HCT116 (cell line): Measurements from ENCODE around the gene PRAF2. TPM values are rescaled to one million over a fixed set of nuclear protein-coding genes. Genes with fewer than 3 reads are reported as not detected.

Experiments used
- ATAC-seq: fragments of 200-7000 bp; cut with Tn5 transposase; 2 replicates; pipeline ENCODE4 v1.9.1; 2020; ENCODE audit warnings: mild to moderate bottlenecking, moderate library complexity
- BruUV-seq: library from RNA; stranded (reverse); fragments of 400-500 nt; replicated peaks from 2 replicates; lab custom pipeline; 2021; lab: Mats Ljungman, UMichigan
- CTCF ChIA-PET: fragments of 300-600 bp; sonication (Branson Sonifier 250); formaldehyde crosslinking; loops from one replicate; lab custom pipeline; 2021; ENCODE audit warnings: antibody characterized with exemption; lab: Charles Lee
- POLR2A ChIA-PET: fragments of 300-600, 350-600 bp; sonication (Branson Sonifier 250); formaldehyde crosslinking; loops from one replicate; lab custom pipeline; 2021; ENCODE audit warnings: antibody characterized with exemption; lab: Charles Lee
- RAD21 ChIA-PET, 2 experiments: fragments of 300-600 bp; sonication (Branson Sonifier 250); formaldehyde crosslinking; loops; one replicate each; lab custom pipeline; 2023; ENCODE audit warnings: low total read pairs in 2 of 2; ENCODE audit not compliant: uncharacterized antibody in 2 of 2, unreplicated experiment in 2 of 2, low non-redundant PET in 1 of 2; lab: Charles Lee
- DNase-seq: peaks from one replicate; pipeline ENCODE4 v3.0.0-alpha.2; 2010; ENCODE audit warnings: low read depth, low spot score
- H2AFZ ChIP-seq: fragments of 200-600 bp; shearing (Covaris generic), sonication (generic); 2 replicates; pipeline ENCODE4 v1.6.1; 2017; ENCODE audit warnings: low read depth, mixed run types, mixed read lengths, antibody characterized with exemption, low read length; ENCODE audit not compliant: poor library complexity, severe bottlenecking
- H3K27ac ChIP-seq: 2 replicates; pipeline ENCODE4 v1.5.1; 2012; ENCODE audit warnings: low read depth, low read length
- H3K27me3 ChIP-seq: fragments of 200-600 bp; sonication (generic); 2 replicates; pipeline ENCODE4 v1.6.1; 2016; ENCODE audit warnings: mixed run types, low read length, mixed read lengths; ENCODE audit not compliant: insufficient read depth
- H3K36me3 ChIP-seq, 2 experiments: fragments of 200-500 bp in 1 of 2; fragments of 200-600 bp in 1 of 2; sonication (Bioruptor generic) in 1 of 2; sonication (generic) in 1 of 2; 2 replicates each; pipeline versions ENCODE4 v1.5.1 to v1.6.1; 2014 to 2016; ENCODE audit warnings: low read length in 2 of 2, inconsistent platforms in 1 of 2, mixed read lengths in 1 of 2, mixed run types in 1 of 2; ENCODE audit not compliant: insufficient read depth in 2 of 2, control insufficient read depth in 1 of 2
- H3K4me1 ChIP-seq, 2 experiments: fragments of 200-600 bp in 1 of 2; sonication (generic) in 1 of 2; 2 replicates each; pipeline versions ENCODE4 v1.5.1 to v1.6.1; 2012 to 2017; ENCODE audit warnings: low read length in 2 of 2, inconsistent platforms in 1 of 2, mild to moderate bottlenecking in 1 of 2, mixed read lengths in 1 of 2, mixed run types in 1 of 2, moderate library complexity in 1 of 2; ENCODE audit not compliant: insufficient read depth in 2 of 2, control insufficient read depth in 1 of 2
- H3K4me2 ChIP-seq: fragments of 200-600 bp; sonication (generic); 2 replicates; pipeline ENCODE4 v1.6.1; 2017; ENCODE audit warnings: mixed run types, low read length, mixed read lengths
- H3K4me3 ChIP-seq, 2 experiments: fragments of 200-600 bp in 1 of 2; sonication (generic) in 1 of 2; replicated peaks in 1 of 2; 2 replicates each; pipeline ENCODE4 v1.5.1; 2011 to 2016; ENCODE audit warnings: low read length in 2 of 2, control low read depth in 1 of 2, low read depth in 1 of 2, mild to moderate bottlenecking in 1 of 2, mixed read lengths in 1 of 2, mixed run types in 1 of 2
- H3K79me2 ChIP-seq: fragments of 200-600 bp; sonication (generic); 2 replicates; pipeline ENCODE4 v1.6.1; 2017; ENCODE audit warnings: mild to moderate bottlenecking, mixed run types, low read length, moderate library complexity, mixed read lengths; ENCODE audit not compliant: insufficient read depth
- H3K9ac ChIP-seq: fragments of 200-600 bp; sonication (generic); 2 replicates; pipeline ENCODE4 v1.6.1; 2016; ENCODE audit warnings: low read length, mixed read lengths
- H3K9me2 ChIP-seq: fragments of 200-600 bp; sonication (generic), shearing (Covaris generic); 2 replicates; pipeline ENCODE4 v1.6.1; 2017; ENCODE audit warnings: mixed run types, mild to moderate bottlenecking, moderate library complexity; ENCODE audit not compliant: insufficient read depth
- H3K9me3 ChIP-seq, 2 experiments: fragments of 200-500 bp in 1 of 2; fragments of 200-600 bp in 1 of 2; sonication (Bioruptor generic) in 1 of 2; sonication (generic) in 1 of 2; 2 replicates each; pipeline ENCODE4 v1.6.1; 2014 to 2017; ENCODE audit warnings: low read length in 2 of 2, mixed read lengths in 2 of 2, inconsistent platforms in 1 of 2, low read depth in 1 of 2, mild to moderate bottlenecking in 1 of 2, mixed run types in 1 of 2, moderate library complexity in 1 of 2; ENCODE audit not compliant: control insufficient read depth in 1 of 2, insufficient read depth in 1 of 2
- H4K20me1 ChIP-seq: fragments of 200-600 bp; sonication (generic), shearing (Covaris generic); 2 replicates; pipeline ENCODE4 v1.6.1; 2017; ENCODE audit warnings: mixed run types, mild to moderate bottlenecking, moderate library complexity; ENCODE audit not compliant: insufficient read depth
- ATF3 ChIP-seq: IDR thresholded peaks from 2 replicates; pipeline ENCODE4 v1.6.1; 2012
- CBX3 ChIP-seq: IDR thresholded peaks from 2 replicates; pipeline ENCODE4 v1.6.1; 2012; ENCODE audit warnings: low read depth
- CTCF ChIP-seq, 3 experiments: fragments of 200-600 bp in 1 of 3; sonication (generic) in 1 of 3; IDR thresholded peaks in 2 of 3; conservative IDR thresholded peaks in 1 of 3; 2 replicates each; pipeline ENCODE4 v1.5.1; 2012 to 2017; ENCODE audit warnings: low read depth in 2 of 3, low read length in 2 of 3, antibody characterized with exemption in 1 of 3, borderline replicate concordance in 1 of 3, control low read depth in 1 of 3, mild to moderate bottlenecking in 1 of 3, mixed read lengths in 1 of 3, mixed run types in 1 of 3, moderate library complexity in 1 of 3; ENCODE audit not compliant: insufficient read depth in 1 of 3
- EGR1 ChIP-seq: IDR thresholded peaks from 2 replicates; pipeline ENCODE4 v1.6.1; 2012; ENCODE audit warnings: low read depth
- ELF1 ChIP-seq: IDR thresholded peaks from 2 replicates; pipeline ENCODE4 v1.6.1; 2012; ENCODE audit warnings: low read depth, borderline replicate concordance
- EZH2 ChIP-seq: fragments of 200-600 bp; sonication (generic); IDR thresholded peaks from 2 replicates; pipeline ENCODE4 v1.6.1; 2017; ENCODE audit warnings: antibody characterized with exemption, mixed run types
- EZH2phosphoT487 ChIP-seq: fragments of 200-600 bp; IDR thresholded peaks from 2 replicates; pipeline ENCODE4 v1.6.1; 2018; ENCODE audit warnings: antibody characterized with exemption, borderline replicate concordance
- FOSL1 ChIP-seq: IDR thresholded peaks from 2 replicates; pipeline ENCODE4 v1.6.1; 2012; ENCODE audit warnings: low read depth
- MAX ChIP-seq: IDR thresholded peaks from 2 replicates; pipeline ENCODE4 v1.6.1; 2012
- RAD21 ChIP-seq: IDR thresholded peaks from 2 replicates; pipeline ENCODE4 v1.6.1; 2012; ENCODE audit warnings: low read depth, mild to moderate bottlenecking
- SIN3A ChIP-seq: IDR thresholded peaks from 2 replicates; pipeline ENCODE4 v1.6.1; 2012; ENCODE audit warnings: low read depth
- TCF7L2 ChIP-seq: IDR thresholded peaks from 2 replicates; pipeline ENCODE4 v1.7.0; 2011; ENCODE audit warnings: borderline replicate concordance, inconsistent platforms; ENCODE audit not compliant: insufficient read depth, insufficient read length; ENCODE audit errors: extremely low read depth
- ZBTB33 ChIP-seq: IDR thresholded peaks from 2 replicates; pipeline ENCODE4 v1.6.1; 2011; ENCODE audit warnings: mild to moderate bottlenecking, low read length, moderate library complexity; ENCODE audit not compliant: insufficient replicate concordance; ENCODE audit errors: extremely low read depth
- ZFX ChIP-seq: fragments of 450-650 bp; IDR thresholded peaks from 2 replicates; pipeline ENCODE4 v1.6.1; 2017
- intact Hi-C: fragments of 100-400 bp; cut with micrococcal nuclease; formaldehyde crosslinking; loops from 2 replicates; pipeline ENCODE4 v1.10.0; 2022
- total RNA-seq: library from RNA; stranded (reverse); gene quantifications from one replicate; pipeline ENCODE4 v1.2.1, GENCODE V29; 2021; ENCODE audit not compliant: unreplicated experiment

PRAF2 gene
- total RNA-seq, 1 experiment from 2014 or later = 18.8 TPM

DNA sequence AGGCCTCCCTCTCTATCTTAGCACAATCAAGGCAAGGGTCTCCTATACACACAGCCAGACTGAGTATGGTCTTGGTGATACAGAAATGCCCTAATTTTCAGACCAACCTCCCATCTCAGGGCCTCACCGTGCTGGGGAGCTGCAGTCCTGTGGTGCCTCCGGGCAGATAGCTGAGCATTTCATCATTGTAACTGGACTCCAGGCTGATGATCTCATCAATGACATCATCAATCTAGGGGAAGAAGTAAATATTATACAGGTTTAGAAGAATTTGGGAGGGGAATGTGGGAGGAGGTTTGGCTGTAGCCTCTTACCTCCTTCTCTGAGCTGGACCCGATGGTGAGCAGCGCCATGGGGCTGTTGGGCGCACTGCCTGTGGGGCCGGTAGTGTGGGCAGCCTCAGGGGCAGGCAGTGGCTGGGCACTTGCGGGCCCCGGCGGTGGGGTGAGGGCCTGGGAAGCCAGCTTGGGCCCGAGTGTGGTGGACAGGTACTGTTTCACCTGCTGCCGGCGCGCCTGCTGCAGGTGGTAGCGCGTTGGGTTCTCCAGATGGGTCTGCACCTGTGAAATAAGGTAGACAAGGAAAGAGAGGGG, 35.8 kb downstream of the PRAF2 start:
- peaks cover 5 to 7% of the 10 kb centered on the region in 2 experiments; a peak in 3 of 4 replicates for H3K36me3 ChIP-seq
- H3K4me3 ChIP-seq = no peak overlapping the region
- intact Hi-C loops = no loop called here
- H3K27me3 ChIP-seq = no peaks in the 10 kb centered on the region
- no peak overlapping the region for H3K9ac ChIP-seq
- ChIA-PET POLR2A (no interaction called here), RAD21 (no interaction called here), CTCF (no interaction called here)
- no peak for ATAC-seq
- peaks cover 35% of the 10 kb centered on the region for H3K79me2 ChIP-seq
- BruUV-seq = no TSS peak
- no peaks in the 10 kb centered on the region for H3K9me2 ChIP-seq
- H3K9me3 ChIP-seq = no peaks in the 10 kb centered on the region
- H3K4me1 ChIP-seq = peaks cover 19 to 27% of the 10 kb centered on the region in 2 experiments
- H3K27ac ChIP-seq = no peak overlapping the region
- no peaks in the 10 kb centered on the region for H4K20me1 ChIP-seq
- no peak for TF ChIP-seq CBX3
- TF ChIP-seq, all 23 proteins: peak for 0
- Histone ChIP-seq H3K4me2 (no peak overlapping the region), H2AFZ (no peak overlapping the region)
- no peak for DNase-seq

DNA sequence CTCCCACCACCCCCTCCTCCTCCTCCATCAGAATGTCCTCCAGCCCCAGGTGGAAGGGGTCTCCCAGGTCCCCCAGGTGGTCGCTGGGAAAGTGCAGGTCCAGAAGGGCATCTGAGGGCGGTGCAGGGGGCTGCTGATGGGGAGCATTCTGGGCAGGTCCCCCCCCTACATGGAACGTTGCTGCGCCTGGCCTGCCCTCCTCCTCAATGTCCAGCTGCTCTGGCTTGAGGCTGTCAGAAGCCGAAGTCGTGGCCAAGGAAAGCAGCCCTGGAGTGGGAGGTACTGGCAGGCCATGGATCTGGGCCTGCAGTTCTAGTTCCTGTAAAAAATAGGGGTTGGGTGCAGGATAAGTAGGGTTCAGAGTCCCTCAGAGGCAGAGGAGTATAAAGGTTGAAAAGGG, 43.5 kb downstream of the PRAF2 start:
- DNase-seq (no peak), ATAC-seq (no peak)
- H3K27me3 ChIP-seq = no peaks in the 10 kb centered on the region
- intact Hi-C loops = loop anchor here (2.0 kb wide), 1 partner anchor 57 kb away; no protein-coding TSS in a partner anchor
- no peak overlapping the region for H3K27ac ChIP-seq
- peaks cover 3% of the 10 kb centered on the region in 2 experiments; a peak in 2 of 4 replicates for H3K4me1 ChIP-seq
- H3K9me3 ChIP-seq = no peaks in the 10 kb centered on the region
- CTCF ChIA-PET = no interaction called here
- POLR2A ChIA-PET = interaction anchor here (0.9 kb wide), 1 partner anchor 9 kb away, joined by 3 read pairs; no protein-coding TSS in a partner anchor
- H3K9ac ChIP-seq = no peak overlapping the region
- TF ChIP-seq ATF3 (no peak), SIN3A (no peak), CTCF (IDR thresholded peaks at IDR 0.05 in 2 of 3, conservative IDR thresholded peaks at IDR 0.05 in 1 of 3; ENCODE audit: borderline replicate concordance in 1 of 3, insufficient read depth in 1 of 3, low read depth in 2 of 3, low read length in 2 of 3) (no peak), EZH2phosphoT487 (no peak), EGR1 (no peak), TCF7L2 (no peak), ELF1 (no peak), FOSL1 (no peak), ZFX (no peak), MAX (no peak), ZBTB33 (no peak), EZH2 (no peak), RAD21 (no peak)
- H3K4me2 ChIP-seq = no peak overlapping the region
- no peaks in the 10 kb centered on the region for H3K79me2 ChIP-seq
- H2AFZ ChIP-seq = no peak overlapping the region
- RAD21 ChIA-PET = no interaction called here
- H4K20me1 ChIP-seq = no peaks in the 10 kb centered on the region
- no TSS peak for BruUV-seq
- H3K9me2 ChIP-seq = no peaks in the 10 kb centered on the region
- no peak overlapping the region for H3K4me3 ChIP-seq
- H3K36me3 ChIP-seq = peaks cover 0 to 10% of the 10 kb centered on the region in 2 experiments; a peak in 3 of 4 replicates
